GM23338 (cell line): ENCODE measurements around the gene WFS1. TPM values are rescaled to one million over a fixed set of nuclear protein-coding genes. Genes with fewer than 3 reads are reported as not detected.

Experiments
- ATAC-seq: fragments of 200-7000 bp; cut with Tn5 transposase; 3 replicates; pipeline ENCODE4 v1.9.1; 2020
- DNase-seq: peaks from one replicate; pipeline ENCODE4 v3.0.0-alpha.2; 2015; ENCODE audit warnings: low spot score
- H2AFZ ChIP-seq: fragments of 200-600 bp; sonication (generic); 2 replicates; pipeline ENCODE4 v1.8.0; 2016; ENCODE audit warnings: antibody characterized with exemption, mild to moderate bottlenecking, moderate library complexity
- H3F3A ChIP-seq: fragments of 200-600 bp; sonication (generic); replicated peaks from 2 replicates; pipeline ENCODE4 v1.8.0; 2017; ENCODE audit warnings: antibody characterized with exemption, mixed run types, low read depth
- H3K27ac ChIP-seq: fragments of 200-600 bp; sonication (generic); 2 replicates; pipeline ENCODE4 v1.6.1; 2016; ENCODE audit warnings: low read depth
- H3K27me3 ChIP-seq: fragments of 200-600 bp; sonication (generic); 2 replicates; pipeline ENCODE4 v1.8.0; 2016; ENCODE audit warnings: mild to moderate bottlenecking, mixed run types, moderate library complexity; ENCODE audit not compliant: insufficient read depth
- H3K36me3 ChIP-seq: fragments of 200-600 bp; sonication (generic); 2 replicates; pipeline ENCODE4 v1.8.0; 2016; ENCODE audit warnings: mild to moderate bottlenecking; ENCODE audit not compliant: insufficient read depth
- H3K4me1 ChIP-seq: fragments of 200-600 bp; sonication (generic); 2 replicates; pipeline ENCODE4 v1.8.0; 2016; ENCODE audit warnings: mild to moderate bottlenecking, moderate library complexity; ENCODE audit not compliant: insufficient read depth
- H3K4me2 ChIP-seq: fragments of 200-600 bp; sonication (generic); 2 replicates; pipeline ENCODE4 v1.7.1; 2017; ENCODE audit warnings: mixed run types
- H3K4me3 ChIP-seq: fragments of 200-600 bp; sonication (generic); 2 replicates; pipeline ENCODE4 v1.6.1; 2016; ENCODE audit warnings: mixed run types
- H3K79me2 ChIP-seq: fragments of 200-600 bp; sonication (generic); replicated peaks from 2 replicates; pipeline ENCODE4 v1.8.0; 2017; ENCODE audit warnings: mild to moderate bottlenecking; ENCODE audit not compliant: insufficient read depth
- H3K9me2 ChIP-seq: fragments of 200-600 bp; sonication (generic); 2 replicates; pipeline ENCODE4 v1.8.0; 2017; ENCODE audit not compliant: insufficient read depth
- H4K20me1 ChIP-seq: fragments of 200-600 bp; sonication (generic); replicated peaks from 2 replicates; pipeline ENCODE4 v1.8.0; 2017; ENCODE audit warnings: mild to moderate bottlenecking; ENCODE audit not compliant: insufficient read depth
- H3K27ac Mint-ChIP-seq: 2 replicates; pipeline ENCODE4 v1.8.0; 2020; ENCODE audit warnings: inconsistent platforms, mild to moderate bottlenecking, moderate library complexity, mixed read lengths
- H3K27me3 Mint-ChIP-seq: 3 replicates; pipeline ENCODE4 v1.8.0; 2022; ENCODE audit warnings: low read depth, mild to moderate bottlenecking, moderate library complexity, mixed read lengths, inconsistent platforms; ENCODE audit not compliant: insufficient read depth, poor library complexity
- H3K36me3 Mint-ChIP-seq: 3 replicates; pipeline ENCODE4 v1.8.0; 2021; ENCODE audit warnings: low read depth, mild to moderate bottlenecking, inconsistent platforms, moderate library complexity, mixed read lengths
- H3K4me1 Mint-ChIP-seq: 3 replicates; pipeline ENCODE4 v1.8.0; 2020; ENCODE audit warnings: mild to moderate bottlenecking, inconsistent platforms, mixed read lengths
- H3K4me3 Mint-ChIP-seq: 3 replicates; pipeline ENCODE4 v1.8.0; 2021; ENCODE audit warnings: moderate library complexity, mild to moderate bottlenecking, inconsistent platforms, mixed read lengths
- H3K9me3 Mint-ChIP-seq: 3 replicates; pipeline ENCODE4 v1.8.0; 2020; ENCODE audit warnings: moderate library complexity, mild to moderate bottlenecking, inconsistent platforms, mixed read lengths
- CREB1 ChIP-seq: fragments of 250-450 bp; sonication (Bioruptor Pico); IDR thresholded peaks from 2 replicates; pipeline ENCODE4 v1.5.0; 2020; ENCODE audit warnings: low read depth, mild to moderate bottlenecking, moderate library complexity
- EZH2 ChIP-seq: fragments of 200-600 bp; sonication (generic); IDR thresholded peaks from one replicate; pipeline ENCODE4 v1.8.0; 2017; ENCODE audit warnings: antibody characterized with exemption, mild to moderate bottlenecking, low read depth; ENCODE audit not compliant: unreplicated experiment
- EZH2phosphoT487 ChIP-seq: fragments of 200-600 bp; sonication (generic); IDR thresholded peaks from one replicate; pipeline ENCODE4 v1.8.1; 2018; ENCODE audit warnings: antibody characterized with exemption; ENCODE audit not compliant: unreplicated experiment
- JUNB ChIP-seq: IDR thresholded peaks from one replicate; pipeline ENCODE4 v1.6.1; 2016; ENCODE audit warnings: antibody characterized with exemption; ENCODE audit not compliant: unreplicated experiment
- STAT1 ChIP-seq: IDR thresholded peaks from one replicate; pipeline ENCODE4 v1.6.1; 2016; ENCODE audit warnings: antibody characterized with exemption; ENCODE audit not compliant: unreplicated experiment
- ZNF114 ChIP-seq: fragments of 250-450 bp; sonication (Bioruptor Pico); IDR thresholded peaks from 2 replicates; pipeline ENCODE4 v1.5.0; 2020; ENCODE audit warnings: mild to moderate bottlenecking, moderate library complexity
- ZNF331 ChIP-seq: fragments of 250-450 bp; sonication (Bioruptor Pico); IDR thresholded peaks from 2 replicates; pipeline ENCODE4 v1.5.0; 2020; ENCODE audit warnings: low read depth, mild to moderate bottlenecking, moderate library complexity
- polyA plus RNA-seq: library from polyadenylated mRNA; unstranded; fragments of >200 nt; fragmentation: Nextera tagmentation; extraction: Ambion mirVana; gene quantifications from 2 replicates; pipeline ENCODE4 v1.2.1, GENCODE V29; 2016
- total RNA-seq: library from RNA; depleted of rRNA; stranded (reverse); fragments of >200 nt; shearing (Covaris generic); gene quantifications from 2 replicates; pipeline ENCODE4 v1.2.3, GENCODE V29; 2014
- TF ChIP-seq, protein P1 (sequence below): fragments of 250-450 bp; sonication (Bioruptor Pico); IDR thresholded peaks from 2 replicates; pipeline ENCODE4 v1.5.0; 2020; ENCODE audit warnings: mild to moderate bottlenecking, moderate library complexity
- TF ChIP-seq, protein P2 (sequence below): IDR thresholded peaks from one replicate; pipeline ENCODE4 v1.6.1; 2018; ENCODE audit warnings: antibody characterized with exemption; ENCODE audit not compliant: unreplicated experiment
- TF ChIP-seq, protein P3 (sequence below), 2 experiments: fragments of 200-600 bp in 1 of 2; sonication (generic) in 1 of 2; conservative IDR thresholded peaks; 2 replicates each; pipeline versions ENCODE4 v1.5.1 to v1.6.1; 2016 to 2017; ENCODE audit warnings: antibody characterized with exemption in 2 of 2, low read depth in 2 of 2, mild to moderate bottlenecking in 2 of 2, moderate library complexity in 1 of 2
- TF ChIP-seq, protein P4 (sequence below): IDR thresholded peaks from 2 replicates; pipeline ENCODE4 v1.6.1; 2016; ENCODE audit warnings: antibody characterized with exemption

Gene WFS1
- total and polyA plus RNA-seq, 2 experiments from 2014 or later, result 24.7 to 45.4 TPM

DNA sequence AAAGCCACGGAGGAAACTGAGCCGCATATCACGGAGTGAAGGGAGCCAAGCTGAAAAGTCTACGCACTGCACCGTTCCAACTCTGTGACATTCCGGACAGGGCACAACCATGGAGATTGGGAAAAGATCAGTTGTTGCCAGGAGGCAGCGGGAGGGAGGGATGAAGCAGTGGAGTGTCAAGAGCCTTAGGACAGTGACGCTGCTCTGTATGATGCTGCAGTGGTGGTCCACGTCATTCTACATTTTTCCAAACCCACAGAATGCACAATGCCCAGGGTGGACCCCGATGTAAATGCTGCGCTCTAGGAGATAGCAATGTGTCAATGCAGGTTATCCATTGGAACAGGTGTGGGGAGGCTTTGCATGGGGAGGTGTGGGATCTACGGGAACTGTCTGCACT is 7.5 kb upstream of the WFS1 start (continued):
- TF ChIP-seq, protein P1, sequence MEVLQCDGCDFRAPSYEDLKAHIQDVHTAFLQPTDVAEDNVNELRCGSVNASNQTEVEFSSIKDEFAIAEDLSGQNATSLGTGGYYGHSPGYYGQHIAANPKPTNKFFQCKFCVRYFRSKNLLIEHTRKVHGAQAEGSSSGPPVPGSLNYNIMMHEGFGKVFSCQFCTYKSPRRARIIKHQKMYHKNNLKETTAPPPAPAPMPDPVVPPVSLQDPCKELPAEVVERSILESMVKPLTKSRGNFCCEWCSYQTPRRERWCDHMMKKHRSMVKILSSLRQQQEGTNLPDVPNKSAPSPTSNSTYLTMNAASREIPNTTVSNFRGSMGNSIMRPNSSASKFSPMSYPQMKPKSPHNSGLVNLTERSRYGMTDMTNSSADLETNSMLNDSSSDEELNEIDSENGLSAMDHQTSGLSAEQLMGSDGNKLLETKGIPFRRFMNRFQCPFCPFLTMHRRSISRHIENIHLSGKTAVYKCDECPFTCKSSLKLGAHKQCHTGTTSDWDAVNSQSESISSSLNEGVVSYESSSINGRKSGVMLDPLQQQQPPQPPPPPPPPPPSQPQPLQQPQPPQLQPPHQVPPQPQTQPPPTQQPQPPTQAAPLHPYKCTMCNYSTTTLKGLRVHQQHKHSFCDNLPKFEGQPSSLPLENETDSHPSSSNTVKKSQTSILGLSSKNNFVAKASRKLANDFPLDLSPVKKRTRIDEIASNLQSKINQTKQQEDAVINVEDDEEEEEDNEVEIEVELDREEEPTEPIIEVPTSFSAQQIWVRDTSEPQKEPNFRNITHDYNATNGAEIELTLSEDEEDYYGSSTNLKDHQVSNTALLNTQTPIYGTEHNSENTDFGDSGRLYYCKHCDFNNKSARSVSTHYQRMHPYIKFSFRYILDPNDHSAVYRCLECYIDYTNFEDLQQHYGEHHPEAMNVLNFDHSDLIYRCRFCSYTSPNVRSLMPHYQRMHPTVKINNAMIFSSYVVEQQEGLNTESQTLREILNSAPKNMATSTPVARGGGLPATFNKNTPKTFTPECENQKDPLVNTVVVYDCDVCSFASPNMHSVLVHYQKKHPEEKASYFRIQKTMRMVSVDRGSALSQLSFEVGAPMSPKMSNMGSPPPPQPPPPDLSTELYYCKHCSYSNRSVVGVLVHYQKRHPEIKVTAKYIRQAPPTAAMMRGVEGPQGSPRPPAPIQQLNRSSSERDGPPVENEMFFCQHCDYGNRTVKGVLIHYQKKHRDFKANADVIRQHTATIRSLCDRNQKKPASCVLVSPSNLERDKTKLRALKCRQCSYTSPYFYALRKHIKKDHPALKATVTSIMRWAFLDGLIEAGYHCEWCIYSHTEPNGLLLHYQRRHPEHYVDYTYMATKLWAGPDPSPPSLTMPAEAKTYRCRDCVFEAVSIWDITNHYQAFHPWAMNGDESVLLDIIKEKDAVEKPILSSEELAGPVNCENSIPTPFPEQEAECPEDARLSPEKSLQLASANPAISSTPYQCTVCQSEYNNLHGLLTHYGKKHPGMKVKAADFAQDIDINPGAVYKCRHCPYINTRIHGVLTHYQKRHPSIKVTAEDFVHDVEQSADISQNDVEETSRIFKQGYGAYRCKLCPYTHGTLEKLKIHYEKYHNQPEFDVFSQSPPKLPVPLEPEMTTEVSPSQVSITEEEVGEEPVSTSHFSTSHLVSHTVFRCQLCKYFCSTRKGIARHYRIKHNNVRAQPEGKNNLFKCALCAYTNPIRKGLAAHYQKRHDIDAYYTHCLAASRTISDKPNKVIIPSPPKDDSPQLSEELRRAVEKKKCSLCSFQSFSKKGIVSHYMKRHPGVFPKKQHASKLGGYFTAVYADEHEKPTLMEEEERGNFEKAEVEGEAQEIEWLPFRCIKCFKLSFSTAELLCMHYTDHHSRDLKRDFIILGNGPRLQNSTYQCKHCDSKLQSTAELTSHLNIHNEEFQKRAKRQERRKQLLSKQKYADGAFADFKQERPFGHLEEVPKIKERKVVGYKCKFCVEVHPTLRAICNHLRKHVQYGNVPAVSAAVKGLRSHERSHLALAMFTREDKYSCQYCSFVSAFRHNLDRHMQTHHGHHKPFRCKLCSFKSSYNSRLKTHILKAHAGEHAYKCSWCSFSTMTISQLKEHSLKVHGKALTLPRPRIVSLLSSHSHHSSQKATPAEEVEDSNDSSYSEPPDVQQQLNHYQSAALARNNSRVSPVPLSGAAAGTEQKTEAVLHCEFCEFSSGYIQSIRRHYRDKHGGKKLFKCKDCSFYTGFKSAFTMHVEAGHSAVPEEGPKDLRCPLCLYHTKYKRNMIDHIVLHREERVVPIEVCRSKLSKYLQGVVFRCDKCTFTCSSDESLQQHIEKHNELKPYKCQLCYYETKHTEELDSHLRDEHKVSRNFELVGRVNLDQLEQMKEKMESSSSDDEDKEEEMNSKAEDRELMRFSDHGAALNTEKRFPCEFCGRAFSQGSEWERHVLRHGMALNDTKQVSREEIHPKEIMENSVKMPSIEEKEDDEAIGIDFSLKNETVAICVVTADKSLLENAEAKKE (CRISPR knock-in tag), result no peak
- no peak for TF ChIP-seq ZNF331 (CRISPR knock-in tag)
- no peak for TF ChIP-seq EZH2
- TF ChIP-seq ZNF114, result no peak

DNA sequence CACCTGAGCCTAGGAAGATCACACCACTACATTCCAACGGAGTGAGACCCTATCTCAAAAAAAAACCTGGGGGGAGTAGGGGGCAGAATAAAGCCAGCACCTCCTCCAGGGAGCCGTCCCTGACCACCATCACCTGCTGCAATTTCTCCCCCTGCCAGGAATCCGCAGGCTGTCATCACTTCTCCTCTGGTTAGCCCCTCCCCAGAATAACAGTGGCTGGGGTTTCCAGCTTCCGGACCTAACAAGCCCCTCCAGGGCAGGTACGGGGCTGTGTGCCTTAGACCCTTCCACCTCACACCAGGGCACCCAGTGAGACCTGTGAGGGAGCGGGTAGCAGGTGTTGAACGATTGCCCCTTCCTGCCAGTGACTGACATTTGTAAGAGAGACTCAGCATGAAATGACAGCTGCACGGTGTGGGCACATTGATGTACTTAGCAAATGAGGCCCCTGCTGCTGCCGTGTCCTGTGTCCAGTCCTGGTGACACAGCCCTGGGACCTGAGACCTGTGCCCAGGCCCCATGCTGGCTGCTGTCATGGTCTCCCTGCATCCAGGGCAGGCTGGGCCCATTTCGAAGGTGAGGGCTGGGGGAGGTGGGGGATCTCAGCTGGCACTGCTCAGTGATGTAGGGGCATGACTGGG is 6.7 kb upstream of the WFS1 start:
- peaks cover 2% of the 10 kb centered on the region; the same call in 1 of the 3 replicates for H3K9me3 Mint-ChIP-seq
- no peaks in the 10 kb centered on the region for H3K36me3 Mint-ChIP-seq
- Histone ChIP-seq H3K4me3 (no peak overlapping the region), H3K79me2 (no peaks in the 10 kb centered on the region), H3K9me2 (no peaks in the 10 kb centered on the region), H3K4me2 (no peak overlapping the region), H3K27me3 (no peaks in the 10 kb centered on the region), H4K20me1 (no peaks in the 10 kb centered on the region), H3K4me1 (no peaks in the 10 kb centered on the region), H3K36me3 (no peaks in the 10 kb centered on the region), H3F3A (no peaks in the 10 kb centered on the region), H3K27ac (no peak overlapping the region), H2AFZ (no peak overlapping the region)
- H3K27ac Mint-ChIP-seq, result no peak overlapping the region
- DNase-seq (no peak), ATAC-seq (no peak)
- no peak overlapping the region for H3K4me3 Mint-ChIP-seq
- H3K4me1 Mint-ChIP-seq, result peaks cover 12% of the 10 kb centered on the region; the same call in 2 of the 3 replicates
- H3K27me3 Mint-ChIP-seq, result peaks cover 9% of the 10 kb centered on the region
- TF ChIP-seq, protein P2, sequence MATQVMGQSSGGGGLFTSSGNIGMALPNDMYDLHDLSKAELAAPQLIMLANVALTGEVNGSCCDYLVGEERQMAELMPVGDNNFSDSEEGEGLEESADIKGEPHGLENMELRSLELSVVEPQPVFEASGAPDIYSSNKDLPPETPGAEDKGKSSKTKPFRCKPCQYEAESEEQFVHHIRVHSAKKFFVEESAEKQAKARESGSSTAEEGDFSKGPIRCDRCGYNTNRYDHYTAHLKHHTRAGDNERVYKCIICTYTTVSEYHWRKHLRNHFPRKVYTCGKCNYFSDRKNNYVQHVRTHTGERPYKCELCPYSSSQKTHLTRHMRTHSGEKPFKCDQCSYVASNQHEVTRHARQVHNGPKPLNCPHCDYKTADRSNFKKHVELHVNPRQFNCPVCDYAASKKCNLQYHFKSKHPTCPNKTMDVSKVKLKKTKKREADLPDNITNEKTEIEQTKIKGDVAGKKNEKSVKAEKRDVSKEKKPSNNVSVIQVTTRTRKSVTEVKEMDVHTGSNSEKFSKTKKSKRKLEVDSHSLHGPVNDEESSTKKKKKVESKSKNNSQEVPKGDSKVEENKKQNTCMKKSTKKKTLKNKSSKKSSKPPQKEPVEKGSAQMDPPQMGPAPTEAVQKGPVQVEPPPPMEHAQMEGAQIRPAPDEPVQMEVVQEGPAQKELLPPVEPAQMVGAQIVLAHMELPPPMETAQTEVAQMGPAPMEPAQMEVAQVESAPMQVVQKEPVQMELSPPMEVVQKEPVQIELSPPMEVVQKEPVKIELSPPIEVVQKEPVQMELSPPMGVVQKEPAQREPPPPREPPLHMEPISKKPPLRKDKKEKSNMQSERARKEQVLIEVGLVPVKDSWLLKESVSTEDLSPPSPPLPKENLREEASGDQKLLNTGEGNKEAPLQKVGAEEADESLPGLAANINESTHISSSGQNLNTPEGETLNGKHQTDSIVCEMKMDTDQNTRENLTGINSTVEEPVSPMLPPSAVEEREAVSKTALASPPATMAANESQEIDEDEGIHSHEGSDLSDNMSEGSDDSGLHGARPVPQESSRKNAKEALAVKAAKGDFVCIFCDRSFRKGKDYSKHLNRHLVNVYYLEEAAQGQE, result no peak
- TF ChIP-seq JUNB, result no peak
- TF ChIP-seq STAT1, result no peak
- no peak for TF ChIP-seq EZH2phosphoT487
- TF ChIP-seq, protein P3, sequence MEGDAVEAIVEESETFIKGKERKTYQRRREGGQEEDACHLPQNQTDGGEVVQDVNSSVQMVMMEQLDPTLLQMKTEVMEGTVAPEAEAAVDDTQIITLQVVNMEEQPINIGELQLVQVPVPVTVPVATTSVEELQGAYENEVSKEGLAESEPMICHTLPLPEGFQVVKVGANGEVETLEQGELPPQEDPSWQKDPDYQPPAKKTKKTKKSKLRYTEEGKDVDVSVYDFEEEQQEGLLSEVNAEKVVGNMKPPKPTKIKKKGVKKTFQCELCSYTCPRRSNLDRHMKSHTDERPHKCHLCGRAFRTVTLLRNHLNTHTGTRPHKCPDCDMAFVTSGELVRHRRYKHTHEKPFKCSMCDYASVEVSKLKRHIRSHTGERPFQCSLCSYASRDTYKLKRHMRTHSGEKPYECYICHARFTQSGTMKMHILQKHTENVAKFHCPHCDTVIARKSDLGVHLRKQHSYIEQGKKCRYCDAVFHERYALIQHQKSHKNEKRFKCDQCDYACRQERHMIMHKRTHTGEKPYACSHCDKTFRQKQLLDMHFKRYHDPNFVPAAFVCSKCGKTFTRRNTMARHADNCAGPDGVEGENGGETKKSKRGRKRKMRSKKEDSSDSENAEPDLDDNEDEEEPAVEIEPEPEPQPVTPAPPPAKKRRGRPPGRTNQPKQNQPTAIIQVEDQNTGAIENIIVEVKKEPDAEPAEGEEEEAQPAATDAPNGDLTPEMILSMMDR (conservative IDR thresholded peaks at IDR 0.05; ENCODE audit: low read depth in 2 of 2), result no peak
- TF ChIP-seq, protein P4, sequence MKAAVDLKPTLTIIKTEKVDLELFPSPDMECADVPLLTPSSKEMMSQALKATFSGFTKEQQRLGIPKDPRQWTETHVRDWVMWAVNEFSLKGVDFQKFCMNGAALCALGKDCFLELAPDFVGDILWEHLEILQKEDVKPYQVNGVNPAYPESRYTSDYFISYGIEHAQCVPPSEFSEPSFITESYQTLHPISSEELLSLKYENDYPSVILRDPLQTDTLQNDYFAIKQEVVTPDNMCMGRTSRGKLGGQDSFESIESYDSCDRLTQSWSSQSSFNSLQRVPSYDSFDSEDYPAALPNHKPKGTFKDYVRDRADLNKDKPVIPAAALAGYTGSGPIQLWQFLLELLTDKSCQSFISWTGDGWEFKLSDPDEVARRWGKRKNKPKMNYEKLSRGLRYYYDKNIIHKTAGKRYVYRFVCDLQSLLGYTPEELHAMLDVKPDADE, result no peak
- no peak for TF ChIP-seq ZNF114
- TF ChIP-seq CREB1 (CRISPR knock-in tag), result no peak
- no peak for TF ChIP-seq EZH2
